Activated CD8-positive, alpha-beta T cell treated with anti-CD3 and anti-CD28 coated beads for 36 hours (primary cell): Measurements from ENCODE around the gene CYP27B1. TPM values are rescaled to one million over a fixed set of nuclear protein-coding genes. Genes with fewer than 3 reads are reported as not detected.

ENCODE experiments used
- ATAC-seq: fragments of 200-7000 bp; cut with Tn5 transposase; one replicate; pipeline ENCODE4 v1.10.0; 2021; ENCODE audit warnings: mild to moderate bottlenecking, moderate library complexity
- CTCF ChIA-PET: fragments of 350-600 bp; sonication (Branson Sonifier 250); formaldehyde crosslinking; loops from one replicate; lab custom pipeline; 2021; ENCODE audit warnings: antibody characterized with exemption; lab: Charles Lee
- POLR2A ChIA-PET: fragments of 350-600 bp; sonication (Branson Sonifier 250); formaldehyde crosslinking; loops from one replicate; lab custom pipeline; 2021; ENCODE audit warnings: antibody characterized with exemption; lab: Charles Lee
- DNase-seq: peaks from one replicate; pipeline ENCODE4 v3.0.0-alpha.2; 2020
- H3K27ac Mint-ChIP-seq: one replicate; pipeline ENCODE4 v1.8.0; 2021; ENCODE audit warnings: mild to moderate bottlenecking, mixed read lengths
- H3K27me3 Mint-ChIP-seq: one replicate; pipeline ENCODE4 v1.8.0; 2021; ENCODE audit warnings: mixed read lengths
- H3K36me3 Mint-ChIP-seq: one replicate; pipeline ENCODE4 v1.8.0; 2021; ENCODE audit warnings: low read depth, mixed read lengths
- H3K4me1 Mint-ChIP-seq: one replicate; pipeline ENCODE4 v1.8.0; 2021; ENCODE audit warnings: low read depth, mixed read lengths
- H3K4me3 Mint-ChIP-seq: one replicate; pipeline ENCODE4 v1.8.0; 2021; ENCODE audit warnings: mild to moderate bottlenecking, moderate library complexity, mixed read lengths
- H3K9me3 Mint-ChIP-seq: one replicate; pipeline ENCODE4 v1.8.0; 2021; ENCODE audit warnings: mixed read lengths
- intact Hi-C: fragments of 100-400 bp; cut with micrococcal nuclease; formaldehyde crosslinking; loops from one replicate; pipeline ENCODE4 v1.10.0; 2022
- microRNA-seq: library from miRNA; unstranded; fragments of <30 nt; microRNA quantifications from one replicate; pipeline ENCODE4 v1.2.0, GENCODE V29; 2022; ENCODE audit warnings: borderline microRNAs expressed, borderline replicate concordance
- total RNA-seq, 2 experiments: library from RNA; stranded (reverse); gene quantifications; one replicate each; pipeline ENCODE4 v1.2.3, GENCODE V29; 2021
- TF ChIP-seq, protein P1 (sequence below): fragments of 200-600 bp; IDR thresholded peaks from one replicate; pipeline ENCODE4 v1.8.0; 2022; ENCODE audit warnings: antibody characterized with exemption, mild to moderate bottlenecking

The CYP27B1 gene
- total RNA-seq, 2 experiments from 2014 or later, result 7.6 to 7.9 TPM

DNA sequence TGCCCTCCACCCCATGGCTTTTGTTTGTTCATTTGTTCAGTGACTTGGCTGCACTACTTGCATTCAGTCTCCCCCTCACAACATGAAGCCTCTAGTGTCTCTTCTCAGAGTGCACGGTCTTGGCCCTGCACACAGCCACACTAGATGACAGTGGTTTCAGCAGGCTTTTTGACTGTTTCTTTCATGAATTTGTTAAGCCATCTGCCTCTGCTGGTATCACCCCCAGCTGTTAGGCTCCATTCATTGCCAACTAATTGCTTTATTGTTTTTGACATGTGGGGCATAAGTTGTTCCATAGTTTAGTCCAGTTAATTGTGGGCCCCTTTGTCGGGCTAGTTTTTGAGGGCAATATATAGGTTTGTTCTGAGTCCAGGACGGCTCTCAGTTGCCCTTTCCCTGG, 54.2 kb downstream of the CYP27B1 start:
- POLR2A ChIA-PET, result interaction anchor here (0.7 kb wide), 1 partner anchor 285 kb away, joined by 3 read pairs; no protein-coding TSS in a partner anchor

More for the DNA sequence above, 54.2 kb downstream of the CYP27B1 start:
- Mint-ChIP-seq H3K36me3 (peaks cover 11% of the 10 kb centered on the region), H3K27me3 (no peaks in the 10 kb centered on the region), H3K9me3 (no peaks in the 10 kb centered on the region), H3K27ac (no peak overlapping the region), H3K4me1 (peaks cover 6% of the 10 kb centered on the region), H3K4me3 (no peak overlapping the region)
- CTCF ChIA-PET, result interaction anchor here (1.6 kb wide), 1 partner anchor 29 kb away, joined by 4 read pairs; no protein-coding TSS in a partner anchor
- DNase-seq, result no peak
- no peak for ATAC-seq
- TF ChIP-seq, protein P1, sequence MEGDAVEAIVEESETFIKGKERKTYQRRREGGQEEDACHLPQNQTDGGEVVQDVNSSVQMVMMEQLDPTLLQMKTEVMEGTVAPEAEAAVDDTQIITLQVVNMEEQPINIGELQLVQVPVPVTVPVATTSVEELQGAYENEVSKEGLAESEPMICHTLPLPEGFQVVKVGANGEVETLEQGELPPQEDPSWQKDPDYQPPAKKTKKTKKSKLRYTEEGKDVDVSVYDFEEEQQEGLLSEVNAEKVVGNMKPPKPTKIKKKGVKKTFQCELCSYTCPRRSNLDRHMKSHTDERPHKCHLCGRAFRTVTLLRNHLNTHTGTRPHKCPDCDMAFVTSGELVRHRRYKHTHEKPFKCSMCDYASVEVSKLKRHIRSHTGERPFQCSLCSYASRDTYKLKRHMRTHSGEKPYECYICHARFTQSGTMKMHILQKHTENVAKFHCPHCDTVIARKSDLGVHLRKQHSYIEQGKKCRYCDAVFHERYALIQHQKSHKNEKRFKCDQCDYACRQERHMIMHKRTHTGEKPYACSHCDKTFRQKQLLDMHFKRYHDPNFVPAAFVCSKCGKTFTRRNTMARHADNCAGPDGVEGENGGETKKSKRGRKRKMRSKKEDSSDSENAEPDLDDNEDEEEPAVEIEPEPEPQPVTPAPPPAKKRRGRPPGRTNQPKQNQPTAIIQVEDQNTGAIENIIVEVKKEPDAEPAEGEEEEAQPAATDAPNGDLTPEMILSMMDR, result no peak
- intact Hi-C loops, result no loop called here

Small RNA genes within 50 kb of the gene (microRNA-seq; reads per million reads assigned to microRNA genes)
- gene MIR6759, result not detected

Other genes with a start within 250 kb of the CYP27B1 start
- gene DDIT3, start 246.6 kb downstream of the CYP27B1 start, total RNA-seq, result 10 to 100 TPM; 28.0 TPM
- gene MBD6, start 244.3 kb downstream of the CYP27B1 start, total RNA-seq, result 10 to 100 TPM; 46.5 to 47.3 TPM
- gene DCTN2, start 219.9 kb downstream of the CYP27B1 start, total RNA-seq, result 10 to 100 TPM; 66.2 to 68.6 TPM
- 1 to 10 TPM; 1.2 to 1.3 TPM for gene KIF5A, start 217.0 kb downstream of the CYP27B1 start, total RNA-seq
- gene PIP4K2C, start 175.9 kb downstream of the CYP27B1 start, total RNA-seq, result 10 to 100 TPM; 10.7 to 12.3 TPM
- gene DTX3, start 162.3 kb downstream of the CYP27B1 start, total RNA-seq, result 10 to 100 TPM; 13.7 to 15.1 TPM
- gene ARHGEF25, start 155.6 kb downstream of the CYP27B1 start, total RNA-seq, result 1 to 10 TPM; 1.1 to 1.2 TPM
- 1 to 10 TPM in 1 of 2 experiments, under 1 TPM in 1; 0.61 to 1.4 TPM for gene B4GALNT1, start 133.9 kb downstream of the CYP27B1 start, total RNA-seq
- 10 to 100 TPM; 53.0 to 56.3 TPM for gene OS9, start 72.9 kb downstream of the CYP27B1 start, total RNA-seq
- gene AGAP2, start 28.3 kb downstream of the CYP27B1 start, total RNA-seq, result 10 to 100 TPM; 22.4 TPM
- gene TSPAN31, start 22.0 kb downstream of the CYP27B1 start, total RNA-seq, result 1 to 10 TPM; 6.9 to 7.5 TPM
- gene CDK4, start 14.8 kb downstream of the CYP27B1 start, total RNA-seq, result 100 to 1,000 TPM; 218 to 221 TPM
- gene MARCHF9, start 12.0 kb downstream of the CYP27B1 start, total RNA-seq, result 10 to 100 TPM; 23.4 to 24.3 TPM
- 10 to 100 TPM; 29.6 to 34.1 TPM for gene METTL1, start 5.0 kb upstream of the CYP27B1 start, total RNA-seq
- gene EEF1AKMT3, start 5.5 kb upstream of the CYP27B1 start, total RNA-seq, result 1 to 10 TPM; 4.0 to 4.3 TPM
- gene TSFM, start 15.7 kb upstream of the CYP27B1 start, total RNA-seq, result 10 to 100 TPM; 46.3 to 47.3 TPM
- gene AVIL, start 51.7 kb upstream of the CYP27B1 start, total RNA-seq, result under 1 TPM; 0.34 to 0.49 TPM
- 10 to 100 TPM; 67.1 to 67.2 TPM for gene CTDSP2, start 79.7 kb upstream of the CYP27B1 start, total RNA-seq
- 10 to 100 TPM; 15.8 to 16.7 TPM for gene ATP23, start 174.5 kb upstream of the CYP27B1 start, total RNA-seq